Measurements from ENCODE around the gene FRY.

GRCh38 chr13:32142956-32143375 is 111.4 kb downstream of the FRY start:
- no peak for TF ChIP-seq BRCA1 (IDR thresholded peaks at IDR 0.05; ENCODE audit: low read depth, low read length)
- TF ChIP-seq FOXM1 (IDR thresholded peaks at IDR 0.05; ENCODE audit: low read depth, low read length): no peak
- no peak for TF ChIP-seq ZNF592 (IDR thresholded peaks at IDR 0.05)
- no peak for TF ChIP-seq EP300 (IDR thresholded peaks at IDR 0.05; ENCODE audit: borderline replicate concordance in 1 of 2, control insufficient read depth in 1 of 2, low read depth in 2 of 2, low read length in 2 of 2)
- TF ChIP-seq NFIC (IDR thresholded peaks at IDR 0.05; ENCODE audit: low read depth, low read length): no peak
- no peak for TF ChIP-seq POLR2A (IDR thresholded peaks at IDR 0.05; ENCODE audit: low read depth, low read length)
- no peak for TF ChIP-seq CTCF (IDR thresholded peaks at IDR 0.05 in 2 of 3, conservative IDR thresholded peaks at IDR 0.05 in 1 of 3; ENCODE audit: control insufficient read depth in 2 of 3, extremely low read depth in 1 of 3, insufficient read depth in 1 of 3, low read depth in 3 of 3, low read length in 3 of 3)
- no peak for TF ChIP-seq FOS (IDR thresholded peaks at IDR 0.05; ENCODE audit: borderline replicate concordance, extremely low read depth, insufficient read length)
- TF ChIP-seq, protein P1, sequence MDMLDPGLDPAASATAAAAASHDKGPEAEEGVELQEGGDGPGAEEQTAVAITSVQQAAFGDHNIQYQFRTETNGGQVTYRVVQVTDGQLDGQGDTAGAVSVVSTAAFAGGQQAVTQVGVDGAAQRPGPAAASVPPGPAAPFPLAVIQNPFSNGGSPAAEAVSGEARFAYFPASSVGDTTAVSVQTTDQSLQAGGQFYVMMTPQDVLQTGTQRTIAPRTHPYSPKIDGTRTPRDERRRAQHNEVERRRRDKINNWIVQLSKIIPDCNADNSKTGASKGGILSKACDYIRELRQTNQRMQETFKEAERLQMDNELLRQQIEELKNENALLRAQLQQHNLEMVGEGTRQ (IDR thresholded peaks at IDR 0.05; ENCODE audit: borderline replicate concordance, low read depth, low read length): no peak
